HG03175 (cell line): ENCODE results near the gene SLC25A34.
"Not testable (repeated sequence)": the region's sequence is repeated elsewhere in the genome, so short reads cannot be mapped to it uniquely, and the experiment has no call there.

Experiments used
- ATAC-seq: cut with Tn5 transposase; IDR thresholded peaks from one replicate; pipeline ENCODE4 v1.9.1; 2021; ENCODE audit warnings: mild to moderate bottlenecking, moderate library complexity; ENCODE audit not compliant: unreplicated experiment

Gene SLC25A34

GRCh38 chr1:15736038-15736891, at the start of gene SLC25A34:
Gene SLC25A34 (plus strand): TSS chr1:15736258. CDS start chr1:15736486, 228 bp downstream.
- ATAC-seq, result no peak

- ATAC-seq, result no peak
Observed at GRCh38 chr1:15687446-15687845, 48.6 kb upstream of the SLC25A34 start.

GRCh38 chr1:15690317-15690716, 45.7 kb upstream of the SLC25A34 start:
- no peak for ATAC-seq

- ATAC-seq, result no peak
Observed at GRCh38 chr1:15691434-15692032, 44.5 kb upstream of the SLC25A34 start.

GRCh38 chr1:15692121-15692682, 43.9 kb upstream of the SLC25A34 start:
- ATAC-seq, result no peak

- ATAC-seq, result no peak
Observed at GRCh38 chr1:15693371-15693770, 42.7 kb upstream of the SLC25A34 start.

GRCh38 chr1:15696956-15697521, 39.0 kb upstream of the SLC25A34 start:
- peak; percentile 96 for ATAC-seq

GRCh38 chr1:15698201-15698600, 37.9 kb upstream of the SLC25A34 start:
- ATAC-seq, result no peak

GRCh38 chr1:15699321-15699720, 36.7 kb upstream of the SLC25A34 start:
- ATAC-seq, result not testable (repeated sequence)

- ATAC-seq, result no peak
Observed at GRCh38 chr1:15700508-15700907, 35.5 kb upstream of the SLC25A34 start.

- no peak for ATAC-seq
Observed at GRCh38 chr1:15701784-15702183, 34.3 kb upstream of the SLC25A34 start.

- no peak for ATAC-seq
Observed at GRCh38 chr1:15702722-15703550, 33.1 kb upstream of the SLC25A34 start.

- ATAC-seq, result no peak
Observed at GRCh38 chr1:15703562-15703961, 32.5 kb upstream of the SLC25A34 start.

GRCh38 chr1:15704526-15705183, 31.4 kb upstream of the SLC25A34 start:
- no peak for ATAC-seq

GRCh38 chr1:15705184-15705566, 30.9 kb upstream of the SLC25A34 start:
- no peak for ATAC-seq

- ATAC-seq, result no peak
Observed at GRCh38 chr1:15706751-15707150, 29.3 kb upstream of the SLC25A34 start.

- ATAC-seq, result no peak
Observed at GRCh38 chr1:15707239-15707925, 28.7 kb upstream of the SLC25A34 start.

- no peak for ATAC-seq
Observed at GRCh38 chr1:15708486-15709137, 27.4 kb upstream of the SLC25A34 start.

GRCh38 chr1:15709226-15709625, 26.8 kb upstream of the SLC25A34 start:
- ATAC-seq, result no peak
